ENCODE results near the gene IL36A. TPM values are rescaled to one million over a fixed set of nuclear protein-coding genes. Genes with fewer than 3 reads are reported as not detected.

Gene IL36A
- total RNA-seq, 1 experiment from 2014 or later = not detected

DNA sequence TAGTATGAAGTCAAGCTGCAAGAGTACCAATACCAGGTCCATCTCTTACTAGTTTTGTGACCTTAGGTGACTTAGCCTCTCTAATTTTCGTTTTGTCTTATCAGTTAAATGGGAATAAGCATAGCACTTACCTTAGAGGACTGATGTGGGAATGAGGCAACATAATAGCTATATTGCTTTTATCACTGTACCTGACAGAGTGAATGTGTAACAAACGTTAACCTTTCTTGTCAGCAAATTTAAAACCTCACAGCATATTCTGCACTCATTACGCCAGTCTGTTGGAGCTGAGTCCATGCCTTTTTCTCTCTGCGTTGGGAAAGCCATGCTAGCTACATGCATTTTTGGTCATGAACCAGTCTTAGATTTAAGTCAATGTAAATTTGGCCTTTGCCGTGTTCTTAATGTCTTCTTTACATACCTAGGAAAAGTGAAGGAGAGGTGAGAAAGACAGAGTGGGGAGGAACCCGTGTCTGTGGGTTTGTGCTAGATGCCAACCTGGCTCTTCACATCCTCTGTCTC, 47.2 kb downstream of the IL36A start, which contains the start of gene IL36B:
Gene IL36B, minus strand, starts transcription at position 472 of the 522 bp plus-strand sequence.
- H3K79me1 ChIP-seq (ENCODE audit: insufficient read depth, low read depth, low read length, poor library complexity, severe bottlenecking) = no peaks in the 10 kb centered on the region
- no peak within 1 kb of the TSS for H3K23ac ChIP-seq (ENCODE audit: insufficient read length, low read depth, low read length)
- no peak within 1 kb of the TSS for H3K4ac ChIP-seq (ENCODE audit: low read depth, low read length)
- Mint-ChIP-seq H3K27ac (no peak within 1 kb of the TSS), H3K9me3 (peaks cover 58 to 85% of the 10 kb centered on the region in 2 experiments), H3K36me3 (ENCODE audit: insufficient read depth in 1 of 3, low read depth in 3 of 3) (peaks cover 0 to 9% (median 7%) of the 10 kb centered on the region in 3 experiments; a peak in 4 of 7 replicates), H3K4me1 (no peaks in the 10 kb centered on the region), H3K4me3 (no peak within 1 kb of the TSS), H3K27me3 (ENCODE audit: low read depth) (peaks cover 27% of the 10 kb centered on the region)
- no peaks in the 10 kb centered on the region for H3K27me3 ChIP-seq (ENCODE audit: insufficient read depth, low read length)
- peaks cover 14% of the 10 kb centered on the region for H3K9me3 ChIP-seq (ENCODE audit: control insufficient read depth, low read depth, low read length)
- no peak within 1 kb of the TSS for H4K91ac ChIP-seq (ENCODE audit: insufficient read length, low read depth, low read length)
- H3K4me2 ChIP-seq (ENCODE audit: insufficient read depth, insufficient read length, low read length) = no peak within 1 kb of the TSS
- no peak within 1 kb of the TSS for H2AFZ ChIP-seq (ENCODE audit: low read length)
- H3K27ac ChIP-seq (ENCODE audit: insufficient read length, low read depth, low read length) = no peak within 1 kb of the TSS
- H3K18ac ChIP-seq (ENCODE audit: insufficient read length, low read depth, low read length) = no peak within 1 kb of the TSS
- H2BK120ac ChIP-seq (ENCODE audit: low read depth, low read length, poor library complexity, severe bottlenecking) = no peak within 1 kb of the TSS
- no peak within 1 kb of the TSS for H2BK12ac ChIP-seq (ENCODE audit: insufficient read length, low read depth, low read length)
- no peaks in the 10 kb centered on the region for H3K23me2 ChIP-seq (ENCODE audit: insufficient read length, low read depth, low read length, poor library complexity, severe bottlenecking)
- TF ChIP-seq, protein P1, sequence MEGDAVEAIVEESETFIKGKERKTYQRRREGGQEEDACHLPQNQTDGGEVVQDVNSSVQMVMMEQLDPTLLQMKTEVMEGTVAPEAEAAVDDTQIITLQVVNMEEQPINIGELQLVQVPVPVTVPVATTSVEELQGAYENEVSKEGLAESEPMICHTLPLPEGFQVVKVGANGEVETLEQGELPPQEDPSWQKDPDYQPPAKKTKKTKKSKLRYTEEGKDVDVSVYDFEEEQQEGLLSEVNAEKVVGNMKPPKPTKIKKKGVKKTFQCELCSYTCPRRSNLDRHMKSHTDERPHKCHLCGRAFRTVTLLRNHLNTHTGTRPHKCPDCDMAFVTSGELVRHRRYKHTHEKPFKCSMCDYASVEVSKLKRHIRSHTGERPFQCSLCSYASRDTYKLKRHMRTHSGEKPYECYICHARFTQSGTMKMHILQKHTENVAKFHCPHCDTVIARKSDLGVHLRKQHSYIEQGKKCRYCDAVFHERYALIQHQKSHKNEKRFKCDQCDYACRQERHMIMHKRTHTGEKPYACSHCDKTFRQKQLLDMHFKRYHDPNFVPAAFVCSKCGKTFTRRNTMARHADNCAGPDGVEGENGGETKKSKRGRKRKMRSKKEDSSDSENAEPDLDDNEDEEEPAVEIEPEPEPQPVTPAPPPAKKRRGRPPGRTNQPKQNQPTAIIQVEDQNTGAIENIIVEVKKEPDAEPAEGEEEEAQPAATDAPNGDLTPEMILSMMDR (conservative IDR thresholded peaks at IDR 0.05) = no peak
- DNase-seq = no peak
- no peak within 1 kb of the TSS for H2BK20ac ChIP-seq (ENCODE audit: low read depth, low read length, poor library complexity, severe bottlenecking)
- H2BK15ac ChIP-seq (ENCODE audit: low read depth, low read length) = no peak within 1 kb of the TSS
- no peak within 1 kb of the TSS for H3T11ph ChIP-seq (ENCODE audit: low read length)
- H4K5ac ChIP-seq (ENCODE audit: insufficient read length, low read depth, low read length) = no peak within 1 kb of the TSS
- no peak within 1 kb of the TSS for H2AK5ac ChIP-seq (ENCODE audit: insufficient read length, low read length)
- WGBS (ENCODE audit: extremely low coverage, insufficient read length, low lambda C conversion rate) = no CpG with 5 or more reads among the region's 6 CpGs
- H3K4me1 ChIP-seq (ENCODE audit: insufficient read depth, low read length) = no peaks in the 10 kb centered on the region
- no peaks in the 10 kb centered on the region for H3K79me2 ChIP-seq (ENCODE audit: insufficient read depth, low read length)
- H4K8ac ChIP-seq (replicated peaks; ENCODE audit: insufficient read length, low read depth, low read length) = no peak within 1 kb of the TSS
- no peak within 1 kb of the TSS for H3K9ac ChIP-seq (ENCODE audit: extremely low read depth, insufficient read length, low read length)
- no peak within 1 kb of the TSS for H3K56ac ChIP-seq (ENCODE audit: insufficient read length, low read depth, low read length)
- H4K20me1 ChIP-seq (ENCODE audit: control insufficient read depth, insufficient read depth, insufficient read length) = no peaks in the 10 kb centered on the region
- no peak within 1 kb of the TSS for H3K14ac ChIP-seq (ENCODE audit: insufficient read depth, low read length)
- no peak within 1 kb of the TSS for H2BK5ac ChIP-seq (ENCODE audit: insufficient read length, low read length)
